ENCODE data around the gene IGFL1. TPM values are rescaled to one million over a fixed set of nuclear protein-coding genes. Genes with fewer than 3 reads are reported as not detected.
"Not testable (repeated sequence)": the region's sequence is repeated elsewhere in the genome, so short reads cannot be mapped to it uniquely, and the experiment has no call there.

The IGFL1 gene
- total RNA-seq = not detected
- long read RNA-seq, donor 1 = 0 reads
- long read RNA-seq, donor 2 = 0 reads

GRCh38 chr19:46229442-46229841 is at the start of gene IGFL1:
Gene IGFL1, plus strand, starts transcription at chr19:46229742. Its CDS starts 33 bp downstream, at chr19:46229775.
- DNase-seq (no peak), ATAC-seq (no peak)
- intact Hi-C loops (cut with DNase I, micrococcal nuclease) = no loop called here
- H3K9me3 ChIP-seq = no peaks in the 10 kb centered on the region
- H3K4me3 ChIP-seq = no peak within 1 kb of the TSS
- H3K4me1 ChIP-seq (ENCODE audit: low read depth) = no peaks in the 10 kb centered on the region
- no peak for TF ChIP-seq CTCF (IDR thresholded peaks at IDR 0.05)
- no peaks in the 10 kb centered on the region for H3K36me3 ChIP-seq (ENCODE audit: low read depth)

GRCh38 chr19:46180701-46181387 is 48.7 kb upstream of the IGFL1 start:
- DNase-seq (no peak), ATAC-seq (no peak)

GRCh38 chr19:46181388-46181779 is 48.2 kb upstream of the IGFL1 start:
- H3K4me3 ChIP-seq = no peak overlapping the region
- no peak for TF ChIP-seq CTCF (IDR thresholded peaks at IDR 0.05)
- intact Hi-C loops (cut with DNase I, micrococcal nuclease) = no loop called here
- no peaks in the 10 kb centered on the region for H3K4me1 ChIP-seq (ENCODE audit: low read depth)
- no peaks in the 10 kb centered on the region for H3K9me3 ChIP-seq
- DNase-seq (no peak), ATAC-seq (no peak)
- H3K36me3 ChIP-seq (ENCODE audit: low read depth) = no peaks in the 10 kb centered on the region

More at GRCh38 chr19:46180701-46181387, 48.7 kb upstream of the IGFL1 start:
- no peaks in the 10 kb centered on the region for H3K36me3 ChIP-seq (ENCODE audit: low read depth)
- H3K4me1 ChIP-seq (ENCODE audit: low read depth) = no peaks in the 10 kb centered on the region
- no peaks in the 10 kb centered on the region for H3K9me3 ChIP-seq
- intact Hi-C loops (cut with DNase I, micrococcal nuclease) = no loop called here
- no peak overlapping the region for H3K4me3 ChIP-seq
- TF ChIP-seq CTCF (IDR thresholded peaks at IDR 0.05) = no peak

- no peak for DNase-seq
- TF ChIP-seq CTCF (IDR thresholded peaks at IDR 0.05) = no peak
- H3K9me3 ChIP-seq = no peaks in the 10 kb centered on the region
- intact Hi-C loops (cut with DNase I, micrococcal nuclease) = no loop called here
- H3K4me1 ChIP-seq (ENCODE audit: low read depth) = no peaks in the 10 kb centered on the region
- ATAC-seq = no peak
- no peak overlapping the region for H3K4me3 ChIP-seq
- no peaks in the 10 kb centered on the region for H3K36me3 ChIP-seq (ENCODE audit: low read depth)
Observed at GRCh38 chr19:46182476-46182875, 47.1 kb upstream of the IGFL1 start.

- ATAC-seq; H3K9me3 ChIP-seq; H3K4me1 ChIP-seq (ENCODE audit: low read depth); DNase-seq; intact Hi-C loops (cut with DNase I, micrococcal nuclease); H3K4me3 ChIP-seq; H3K36me3 ChIP-seq (ENCODE audit: low read depth): not testable (repeated sequence)
Observed at GRCh38 chr19:46184775-46185710, 44.5 kb upstream of the IGFL1 start.

Data from mucosa of descending colon (tissue), 3 donors.